GM12878 (cell line): ENCODE results near the gene ICA1L. TPM values are rescaled to one million over a fixed set of nuclear protein-coding genes. Genes with fewer than 3 reads are reported as not detected.

Source experiments
- ATAC-seq: fragments of 200-7000 bp; cut with Tn5 transposase; 3 replicates; pipeline ENCODE4 v1.9.1; 2020; ENCODE audit warnings: mild to moderate bottlenecking, moderate library complexity
- BruUV-seq: library from RNA; stranded (reverse); fragments of 400-500 nt; replicated peaks from 2 replicates; lab custom pipeline; 2021; lab: Mats Ljungman, UMichigan
- CTCF ChIA-PET: fragments of 300-600 bp; sonication (Branson Sonifier 250); formaldehyde crosslinking; extraction: SDS; loops from one replicate; lab custom pipeline; 2021; ENCODE audit warnings: inconsistent platforms; lab: Yijun Ruan, JAX
- POLR2A ChIA-PET: fragments of 350-600 bp; formaldehyde crosslinking; extraction: SDS; loops from one replicate; lab custom pipeline; 2021; ENCODE audit warnings: inconsistent platforms; lab: Charles Lee
- RAD21 ChIA-PET: fragments of 300-600 bp; sonication (Branson Sonifier 250); formaldehyde crosslinking; loops from one replicate; lab custom pipeline; 2023; ENCODE audit warnings: antibody characterized with exemption; ENCODE audit not compliant: unreplicated experiment; lab: Charles Lee
- SMC1A ChIA-PET: fragments of 300-600 bp; sonication (Branson Sonifier 250); formaldehyde crosslinking; loops from one replicate; lab custom pipeline; 2023; ENCODE audit not compliant: unreplicated experiment, uncharacterized antibody; lab: Charles Lee
- DNase-seq: peaks from one replicate; pipeline ENCODE4 v3.0.0-alpha.2; 2011; ENCODE audit warnings: low read depth, low spot score
- FAIRE-seq: peaks from 3 replicates; lab custom pipeline; 2011; peaks lifted over from hg19 to GRCh38; lab: Jason Lieb, UNC
- H2AFZ ChIP-seq: 2 replicates; pipeline ENCODE4 v1.6.0; 2011; ENCODE audit warnings: low read depth, low read length, control low read depth; ENCODE audit not compliant: control insufficient read depth
- H3K27ac ChIP-seq: 2 replicates; pipeline ENCODE4 v1.5.1; 2011; ENCODE audit warnings: control low read depth; ENCODE audit not compliant: control insufficient read depth, insufficient read depth
- H3K27me3 ChIP-seq, 2 experiments: replicated peaks in 1 of 2; 2 replicates each; pipeline versions ENCODE4 v1.6.0 to v1.6.1; 2011; ENCODE audit warnings: low read length in 1 of 2; ENCODE audit not compliant: control insufficient read depth in 2 of 2, insufficient read depth in 2 of 2
- H3K36me3 ChIP-seq, 2 experiments: 2 replicates each; pipeline ENCODE4 v1.5.1; 2011; ENCODE audit warnings: low read length in 1 of 2; ENCODE audit not compliant: control insufficient read depth in 2 of 2, insufficient read depth in 2 of 2
- H3K4me1 ChIP-seq: 2 replicates; pipeline ENCODE4 v1.6.1; 2011; ENCODE audit warnings: mild to moderate bottlenecking, low read length, moderate library complexity, mixed read lengths; ENCODE audit not compliant: control insufficient read depth, insufficient read depth
- H3K4me2 ChIP-seq: 2 replicates; pipeline ENCODE4 v1.6.0; 2011; ENCODE audit warnings: control low read depth; ENCODE audit not compliant: control insufficient read depth, insufficient read depth
- H3K4me3 ChIP-seq: fragments of 200-600 bp; sonication (generic); 2 replicates; pipeline ENCODE4 v1.5.1; 2016
- H3K79me2 ChIP-seq: 2 replicates; pipeline ENCODE4 v1.6.0; 2011; ENCODE audit warnings: low read length; ENCODE audit not compliant: control insufficient read depth, insufficient read depth
- H3K9ac ChIP-seq: 2 replicates; pipeline ENCODE4 v1.8.0; 2011; ENCODE audit warnings: low read length, control low read depth, mixed read lengths; ENCODE audit not compliant: control insufficient read depth, insufficient read depth
- H3K9me3 ChIP-seq: replicated peaks from 3 replicates; pipeline ENCODE4 v1.5.1; 2011; ENCODE audit warnings: mild to moderate bottlenecking, low read length; ENCODE audit not compliant: control insufficient read depth, insufficient read depth
- H4K20me1 ChIP-seq: 2 replicates; pipeline ENCODE4 v1.6.0; 2011; ENCODE audit not compliant: control insufficient read depth, insufficient read depth
- ATF3 ChIP-seq: IDR thresholded peaks from 2 replicates; pipeline ENCODE4 v1.6.1; 2011; ENCODE audit warnings: low read depth, mild to moderate bottlenecking, low read length, moderate library complexity, borderline replicate concordance; ENCODE audit errors: extremely low read depth
- ATF7 ChIP-seq: fragments of 450-650 bp; IDR thresholded peaks from 2 replicates; pipeline ENCODE4 v1.6.1; 2016; ENCODE audit warnings: low read depth, mild to moderate bottlenecking
- BACH1 ChIP-seq: fragments of 450-650 bp; IDR thresholded peaks from 2 replicates; pipeline ENCODE4 v1.6.1; 2017; ENCODE audit warnings: mild to moderate bottlenecking, borderline replicate concordance
- CEBPZ ChIP-seq: fragments of 150-350 bp; IDR thresholded peaks from 2 replicates; pipeline ENCODE4 v1.6.1; 2016; ENCODE audit warnings: low read depth, low read length
- CHD4 ChIP-seq: fragments of 200-600 bp; sonication (generic); IDR thresholded peaks from 2 replicates; pipeline ENCODE4 v1.6.1; 2016; ENCODE audit warnings: mild to moderate bottlenecking
- EGR1 ChIP-seq, 2 experiments: IDR thresholded peaks; 1 replicate in 1 of 2; 2 replicates in 1 of 2; pipeline ENCODE4 v1.6.1; 2011 to 2012; ENCODE audit warnings: low read depth in 2 of 2, low read length in 2 of 2, borderline replicate concordance in 1 of 2, mild to moderate bottlenecking in 1 of 2, moderate library complexity in 1 of 2
- EZH2 ChIP-seq: IDR thresholded peaks from 2 replicates; pipeline ENCODE4 v1.6.1; 2012; ENCODE audit warnings: low read depth, mild to moderate bottlenecking, control low read depth, inconsistent platforms, low read length, borderline replicate concordance; ENCODE audit not compliant: control insufficient read depth
- IKZF1 ChIP-seq: fragments of 450-650 bp; conservative IDR thresholded peaks from 2 replicates; pipeline ENCODE4 v1.6.1; 2017; ENCODE audit warnings: antibody characterized with exemption, mild to moderate bottlenecking
- KDM1A ChIP-seq: fragments of 200-600 bp; sonication (generic); IDR thresholded peaks from 2 replicates; pipeline ENCODE4 v1.6.1; 2016; ENCODE audit warnings: borderline replicate concordance
- NR2F1 ChIP-seq: fragments of 450-650 bp; conservative IDR thresholded peaks from 2 replicates; pipeline ENCODE4 v1.6.1; 2017; ENCODE audit warnings: mild to moderate bottlenecking
- POLR2AphosphoS2 ChIP-seq: IDR thresholded peaks from 2 replicates; pipeline ENCODE4 v1.6.1; 2011; ENCODE audit warnings: low read depth, mild to moderate bottlenecking, low read length, improper control_type of control experiment, moderate library complexity
- SP1 ChIP-seq: IDR thresholded peaks from one replicate; pipeline ENCODE4 v1.6.1; 2011; ENCODE audit warnings: low read depth, low read length
- SUZ12 ChIP-seq: fragments of 200-600 bp; sonication (generic); IDR thresholded peaks from one replicate; pipeline ENCODE4 v1.6.1; 2018; ENCODE audit warnings: antibody characterized with exemption, mild to moderate bottlenecking; ENCODE audit not compliant: unreplicated experiment
- TCF3 ChIP-seq: IDR thresholded peaks from 2 replicates; pipeline ENCODE4 v1.6.1; 2012; ENCODE audit warnings: low read depth, mild to moderate bottlenecking, low read length, borderline replicate concordance; ENCODE audit not compliant: insufficient read depth
- WGBS: methylation state at CpG from one replicate; pipeline ENCODE4 v1.1.6; 2016; ENCODE audit warnings: low lambda C conversion rate; ENCODE audit not compliant: insufficient replicate concordance, insufficient coverage; ENCODE audit errors: missing lambda C conversion rate; 5-methylcytosine and 5-hydroxymethylcytosine counted together
- in situ Hi-C: fragments of 300-500 bp; cut with MboI; formaldehyde crosslinking; loops from 9 replicates; pipeline ENCODE4 v1.14.3; 2018; ENCODE audit warnings: mixed read lengths
- intact Hi-C: fragments of 100-400 bp; cut with micrococcal nuclease; formaldehyde crosslinking; loops from one replicate; pipeline ENCODE4 v1.14.2; 2022; ENCODE audit not compliant: unreplicated experiment
- polyA plus RNA-seq, 11 experiments: library from polyadenylated mRNA; depleted of rRNA in 4 of 11; unstranded in 6 of 11; stranded (reverse) in 5 of 11; fragments of >200 nt; fragmentation: Nextera tagmentation in 4 of 11; fragmentation: Illumina TruSeq in 1 of 11; extraction: Ambion mirVana in 4 of 11; extraction: Trizol in 1 of 11; gene quantifications; 1 replicate in 1 of 11; 2 replicates in 10 of 11; pipeline versions ENCODE4 v1.2.1 to v1.2.3, GENCODE V29; 2011 to 2016; ENCODE audit warnings: inconsistent platforms in 2 of 11, missing spikeins in 2 of 11, low read depth in 1 of 11
- total RNA-seq, 4 experiments: library from RNA; depleted of rRNA in 3 of 4; stranded (reverse); fragments of >200 nt in 3 of 4; fragmentation: Illumina TruSeq in 1 of 4; extraction: Trizol in 1 of 4; gene quantifications; 2 replicates each; pipeline versions ENCODE4 v1.2.1 to v1.2.3, GENCODE V29; 2013 to 2021
- TF ChIP-seq, protein P1 (sequence below): IDR thresholded peaks from 2 replicates; pipeline ENCODE4 v1.6.1; 2012; ENCODE audit warnings: improper control_type of control experiment, low read depth, low read length; ENCODE audit not compliant: insufficient replicate concordance

Gene ICA1L
- total and polyA plus RNA-seq, 10 of the 15 experiments (the other 5 are each of a cell fraction or from before 2014, with no cell fraction given) = 0.85 to 7.4 (median 3.6) TPM

DNA sequence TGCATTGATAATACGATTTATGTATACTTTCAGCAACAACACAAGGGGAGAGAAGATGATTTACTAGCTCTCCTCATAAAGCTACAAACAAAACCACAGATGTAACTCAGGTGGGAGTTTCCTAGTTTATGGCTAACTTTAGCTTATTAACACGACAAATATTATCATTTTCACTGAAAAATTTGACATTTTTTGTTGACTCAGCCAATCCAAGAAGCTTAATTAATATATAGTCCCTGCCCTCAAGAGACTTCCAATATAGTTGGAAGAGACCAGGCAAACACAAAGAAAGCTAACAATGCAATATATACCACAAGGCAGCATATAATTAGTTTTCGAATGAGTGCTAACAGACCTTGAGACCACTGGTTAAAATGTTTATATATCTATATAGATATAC, 39.1 kb upstream of the ICA1L start:
- ChIA-PET POLR2A (interaction anchor here (0.6 to 2.2 kb wide), 6 partner anchors 40 to 331 kb away, joined by 3 to 11 read pairs (median 5); partner anchors contain the start of genes CYP20A1 and ICA1L), SMC1A (interaction anchor here (0.6 to 2.1 kb wide), 14 partner anchors 22 to 346 kb away, joined by 3 to 10 read pairs (median 4); partner anchors contain the start of gene ICA1L)
- intact Hi-C loops = loop anchor here (2.0 kb wide), 2 partner anchors 104 to 328 kb away; partner anchors contain the start of genes CYP20A1 and NBEAL1
- Histone ChIP-seq H3K27me3 (no peaks in the 10 kb centered on the region), H3K4me1 (peaks cover 5% of the 10 kb centered on the region), H3K4me2 (peak overlapping the region; percentile 67)
- TF ChIP-seq, protein P1, sequence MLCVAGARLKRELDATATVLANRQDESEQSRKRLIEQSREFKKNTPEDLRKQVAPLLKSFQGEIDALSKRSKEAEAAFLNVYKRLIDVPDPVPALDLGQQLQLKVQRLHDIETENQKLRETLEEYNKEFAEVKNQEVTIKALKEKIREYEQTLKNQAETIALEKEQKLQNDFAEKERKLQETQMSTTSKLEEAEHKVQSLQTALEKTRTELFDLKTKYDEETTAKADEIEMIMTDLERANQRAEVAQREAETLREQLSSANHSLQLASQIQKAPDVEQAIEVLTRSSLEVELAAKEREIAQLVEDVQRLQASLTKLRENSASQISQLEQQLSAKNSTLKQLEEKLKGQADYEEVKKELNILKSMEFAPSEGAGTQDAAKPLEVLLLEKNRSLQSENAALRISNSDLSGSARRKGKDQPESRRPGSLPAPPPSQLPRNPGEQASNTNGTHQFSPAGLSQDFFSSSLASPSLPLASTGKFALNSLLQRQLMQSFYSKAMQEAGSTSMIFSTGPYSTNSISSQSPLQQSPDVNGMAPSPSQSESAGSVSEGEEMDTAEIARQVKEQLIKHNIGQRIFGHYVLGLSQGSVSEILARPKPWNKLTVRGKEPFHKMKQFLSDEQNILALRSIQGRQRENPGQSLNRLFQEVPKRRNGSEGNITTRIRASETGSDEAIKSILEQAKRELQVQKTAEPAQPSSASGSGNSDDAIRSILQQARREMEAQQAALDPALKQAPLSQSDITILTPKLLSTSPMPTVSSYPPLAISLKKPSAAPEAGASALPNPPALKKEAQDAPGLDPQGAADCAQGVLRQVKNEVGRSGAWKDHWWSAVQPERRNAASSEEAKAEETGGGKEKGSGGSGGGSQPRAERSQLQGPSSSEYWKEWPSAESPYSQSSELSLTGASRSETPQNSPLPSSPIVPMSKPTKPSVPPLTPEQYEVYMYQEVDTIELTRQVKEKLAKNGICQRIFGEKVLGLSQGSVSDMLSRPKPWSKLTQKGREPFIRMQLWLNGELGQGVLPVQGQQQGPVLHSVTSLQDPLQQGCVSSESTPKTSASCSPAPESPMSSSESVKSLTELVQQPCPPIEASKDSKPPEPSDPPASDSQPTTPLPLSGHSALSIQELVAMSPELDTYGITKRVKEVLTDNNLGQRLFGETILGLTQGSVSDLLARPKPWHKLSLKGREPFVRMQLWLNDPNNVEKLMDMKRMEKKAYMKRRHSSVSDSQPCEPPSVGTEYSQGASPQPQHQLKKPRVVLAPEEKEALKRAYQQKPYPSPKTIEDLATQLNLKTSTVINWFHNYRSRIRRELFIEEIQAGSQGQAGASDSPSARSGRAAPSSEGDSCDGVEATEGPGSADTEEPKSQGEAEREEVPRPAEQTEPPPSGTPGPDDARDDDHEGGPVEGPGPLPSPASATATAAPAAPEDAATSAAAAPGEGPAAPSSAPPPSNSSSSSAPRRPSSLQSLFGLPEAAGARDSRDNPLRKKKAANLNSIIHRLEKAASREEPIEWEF = no peak
- TF ChIP-seq SUZ12 (no peak), ATF7 (no peak), EZH2 (no peak), IKZF1 (no peak), KDM1A (no peak), CHD4 (no peak), TCF3 (no peak), CEBPZ (no peak), SP1 (no peak), NR2F1 (no peak), ATF3 (no peak), EGR1 (IDR thresholded peaks at IDR 0.05; ENCODE audit: borderline replicate concordance in 1 of 2, low read depth in 2 of 2, low read length in 2 of 2) (no peak), POLR2AphosphoS2 (no peak), BACH1 (no peak)
- TF ChIP-seq, all 136 proteins: peak for 0
- Histone ChIP-seq H3K36me3 (no peaks in the 10 kb centered on the region), H2AFZ (no peak overlapping the region), H3K9me3 (peaks cover under 1% of the 10 kb centered on the region; the same call in 1 of the 3 replicates), H3K79me2 (peaks cover 43% of the 10 kb centered on the region), H3K9ac (peak overlapping the region; percentile 88), H3K4me3 (peak overlapping the region; percentile 95), H3K27ac (peak overlapping the region; percentile 93), H4K20me1 (no peaks in the 10 kb centered on the region)
- ChIA-PET RAD21 (interaction anchor here (1.0 to 2.2 kb wide), 4 partner anchors 51 to 328 kb away, joined by 3 to 12 read pairs (median 6); partner anchors contain the start of gene CYP20A1), CTCF (interaction anchor here (0.6 to 1.6 kb wide), 6 partner anchors 40 to 329 kb away, joined by 3 to 11 read pairs (median 3); no protein-coding TSS in a partner anchor)
- DNase-seq (no peak), ATAC-seq (no peak), FAIRE-seq (no peak)
- 0% methylated on average over 3 of the region's 3 CpGs for WGBS
- in situ Hi-C loops = no loop called here
- BruUV-seq = no TSS peak
